Measurements from ENCODE around the gene TMC6. TPM values are rescaled to one million over a fixed set of nuclear protein-coding genes. Genes with fewer than 3 reads are reported as not detected.

TMC6 gene
- total RNA-seq, 2 donors from 2014 or later: 143 to 149 TPM

DNA sequence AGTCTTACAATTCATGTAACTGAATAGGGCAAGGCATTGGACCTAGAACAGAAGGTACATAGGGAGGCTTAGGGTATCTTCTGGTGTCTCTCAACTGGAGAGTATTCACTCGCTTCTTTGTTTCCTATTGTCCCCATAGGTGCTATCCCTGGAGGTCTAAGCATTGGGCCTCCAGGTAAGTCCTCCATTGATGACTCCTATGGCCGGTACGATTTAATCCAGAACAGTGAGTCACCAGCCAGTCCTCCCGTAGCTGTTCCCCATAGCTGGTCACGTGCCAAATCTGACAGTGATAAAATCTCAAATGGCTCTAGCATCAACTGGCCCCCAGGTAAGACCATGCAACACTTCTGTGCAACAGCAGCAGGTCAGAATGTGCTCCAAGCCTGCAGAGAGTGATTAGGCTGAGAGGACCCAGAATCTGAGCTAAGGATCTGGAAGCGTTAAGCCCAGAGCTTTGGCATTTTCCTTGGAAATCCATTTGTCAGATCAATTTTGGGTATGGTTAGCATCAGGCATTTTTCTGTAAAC, 35.7 kb downstream of the TMC6 start:
- H3K4me3 Mint-ChIP-seq: no peak overlapping the region
- H3K4me1 Mint-ChIP-seq: no peaks in the 10 kb centered on the region
- H3K4me3 ChIP-seq (ENCODE audit: low read length): no peak overlapping the region
- H3K36me3 ChIP-seq (ENCODE audit: control insufficient read depth, insufficient read depth, low read length): peaks cover 81% of the 10 kb centered on the region
- no peaks in the 10 kb centered on the region for H3K27me3 Mint-ChIP-seq (ENCODE audit: insufficient read depth)
- no peak overlapping the region for H3K27ac Mint-ChIP-seq
- no peak for DNase-seq
- H3K27me3 ChIP-seq (ENCODE audit: control insufficient read depth, insufficient read depth, low read length, poor library complexity, severe bottlenecking): no peaks in the 10 kb centered on the region
- H3K4me1 ChIP-seq (ENCODE audit: control insufficient read depth, insufficient read depth, low read length): no peaks in the 10 kb centered on the region
- no peak overlapping the region for H3K9ac ChIP-seq (ENCODE audit: extremely low read depth, low read length, poor library complexity, severe bottlenecking)
- no peak overlapping the region for H3K27ac ChIP-seq (ENCODE audit: low read depth, low read length)
- H3K36me3 Mint-ChIP-seq (ENCODE audit: low read depth): peaks cover 78% of the 10 kb centered on the region
- H3K9me3 Mint-ChIP-seq: no peaks in the 10 kb centered on the region
- WGBS, 2 experiments (ENCODE audit: insufficient coverage in 1 of 2, insufficient read length in 1 of 2): 94 to 97% methylated on average over 6 of the region's 6 CpGs
- peaks cover under 1% of the 10 kb centered on the region for H3K9me3 ChIP-seq (ENCODE audit: control insufficient read depth, low read length)
- TF ChIP-seq, protein P1, sequence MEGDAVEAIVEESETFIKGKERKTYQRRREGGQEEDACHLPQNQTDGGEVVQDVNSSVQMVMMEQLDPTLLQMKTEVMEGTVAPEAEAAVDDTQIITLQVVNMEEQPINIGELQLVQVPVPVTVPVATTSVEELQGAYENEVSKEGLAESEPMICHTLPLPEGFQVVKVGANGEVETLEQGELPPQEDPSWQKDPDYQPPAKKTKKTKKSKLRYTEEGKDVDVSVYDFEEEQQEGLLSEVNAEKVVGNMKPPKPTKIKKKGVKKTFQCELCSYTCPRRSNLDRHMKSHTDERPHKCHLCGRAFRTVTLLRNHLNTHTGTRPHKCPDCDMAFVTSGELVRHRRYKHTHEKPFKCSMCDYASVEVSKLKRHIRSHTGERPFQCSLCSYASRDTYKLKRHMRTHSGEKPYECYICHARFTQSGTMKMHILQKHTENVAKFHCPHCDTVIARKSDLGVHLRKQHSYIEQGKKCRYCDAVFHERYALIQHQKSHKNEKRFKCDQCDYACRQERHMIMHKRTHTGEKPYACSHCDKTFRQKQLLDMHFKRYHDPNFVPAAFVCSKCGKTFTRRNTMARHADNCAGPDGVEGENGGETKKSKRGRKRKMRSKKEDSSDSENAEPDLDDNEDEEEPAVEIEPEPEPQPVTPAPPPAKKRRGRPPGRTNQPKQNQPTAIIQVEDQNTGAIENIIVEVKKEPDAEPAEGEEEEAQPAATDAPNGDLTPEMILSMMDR (conservative IDR thresholded peaks at IDR 0.05): no peak

DNA sequence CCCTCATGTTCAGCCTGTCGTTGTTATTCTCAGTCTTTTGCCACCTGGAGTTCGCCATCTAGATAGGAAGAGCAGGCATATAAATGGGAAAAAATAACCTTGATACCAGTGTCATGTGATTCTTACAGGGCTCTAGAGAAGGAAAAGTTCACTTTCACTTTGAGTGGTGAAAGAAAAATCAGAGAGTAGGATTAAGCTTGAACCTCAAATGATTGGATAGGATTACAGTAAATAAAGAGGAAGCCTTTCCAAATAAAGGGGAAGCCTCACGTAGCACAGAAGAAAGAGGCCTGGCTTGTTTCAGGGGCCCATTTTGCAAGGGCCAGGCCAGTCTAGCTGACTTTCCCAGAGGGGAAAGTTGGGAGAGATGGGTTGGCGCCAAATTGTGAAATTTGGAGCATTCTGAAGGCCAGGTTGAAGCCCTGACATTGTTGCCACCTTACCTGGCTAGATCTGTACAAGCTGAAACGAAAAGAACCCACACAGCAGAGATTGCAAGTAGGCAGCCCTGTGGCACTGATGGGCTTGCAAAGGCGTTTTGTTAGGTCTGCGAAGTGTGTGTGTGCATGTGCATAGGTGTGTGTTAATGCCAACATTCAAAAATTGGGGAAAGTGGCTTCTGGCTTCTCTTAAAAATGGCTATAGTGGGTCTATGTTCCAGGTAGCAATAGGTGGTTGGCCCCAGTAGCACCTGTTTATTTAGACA, 38.8 kb downstream of the TMC6 start:
- Mint-ChIP-seq H3K36me3 (ENCODE audit: low read depth) (peaks cover 68% of the 10 kb centered on the region), H3K9me3 (no peaks in the 10 kb centered on the region), H3K27ac (no peak overlapping the region), H3K4me1 (no peaks in the 10 kb centered on the region), H3K4me3 (no peak overlapping the region), H3K27me3 (ENCODE audit: insufficient read depth) (no peaks in the 10 kb centered on the region)
- H3K9me3 ChIP-seq (ENCODE audit: control insufficient read depth, low read length): no peaks in the 10 kb centered on the region
- no peaks in the 10 kb centered on the region for H3K4me1 ChIP-seq (ENCODE audit: control insufficient read depth, insufficient read depth, low read length)
- DNase-seq: no peak
- no peak overlapping the region for H3K4me3 ChIP-seq (ENCODE audit: low read length)
- 91 to 94% methylated on average over 7 of the region's 7 CpGs for WGBS, 2 experiments (ENCODE audit: insufficient coverage in 1 of 2, insufficient read length in 1 of 2)
- peaks cover 77% of the 10 kb centered on the region for H3K36me3 ChIP-seq (ENCODE audit: control insufficient read depth, insufficient read depth, low read length)
- no peak overlapping the region for H3K27ac ChIP-seq (ENCODE audit: low read depth, low read length)
- no peak overlapping the region for H3K9ac ChIP-seq (ENCODE audit: extremely low read depth, low read length, poor library complexity, severe bottlenecking)
- no peaks in the 10 kb centered on the region for H3K27me3 ChIP-seq (ENCODE audit: control insufficient read depth, insufficient read depth, low read length, poor library complexity, severe bottlenecking)
- TF ChIP-seq, protein P1 (conservative IDR thresholded peaks at IDR 0.05): no peak

DNA sequence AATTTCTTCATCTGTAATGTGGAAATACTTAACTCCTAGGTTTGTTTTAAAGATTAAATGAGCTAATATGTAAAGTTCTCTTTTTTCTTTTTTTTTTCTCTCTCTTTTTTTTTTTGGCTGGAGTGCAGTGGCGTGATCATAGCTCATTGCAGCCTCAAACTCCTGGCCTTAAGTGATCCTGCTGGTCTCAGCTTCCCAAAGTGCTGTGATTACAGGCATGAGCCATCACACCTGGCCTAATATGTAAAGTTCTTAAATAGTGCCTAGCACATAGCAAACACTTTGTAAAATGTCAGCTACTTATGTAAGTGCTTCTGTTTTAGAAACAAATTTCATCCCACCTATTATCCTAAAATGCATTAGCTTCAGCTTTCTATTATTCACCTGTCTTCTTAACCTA, 40.0 kb downstream of the TMC6 start:
- 100% methylated on average over 1 of the region's 1 CpG; no CpG with 5 or more reads in 1 of the 2 experiments for WGBS, 2 experiments (ENCODE audit: insufficient coverage in 1 of 2, insufficient read length in 1 of 2)

More for the DNA sequence above, 40.0 kb downstream of the TMC6 start:
- no peak overlapping the region for H3K4me3 Mint-ChIP-seq
- H3K27ac ChIP-seq (ENCODE audit: low read depth, low read length): no peak overlapping the region
- H3K4me3 ChIP-seq (ENCODE audit: low read length): no peak overlapping the region
- no peaks in the 10 kb centered on the region for H3K4me1 Mint-ChIP-seq
- no peaks in the 10 kb centered on the region for H3K27me3 ChIP-seq (ENCODE audit: control insufficient read depth, insufficient read depth, low read length, poor library complexity, severe bottlenecking)
- H3K9me3 Mint-ChIP-seq: no peaks in the 10 kb centered on the region
- TF ChIP-seq, protein P1 (conservative IDR thresholded peaks at IDR 0.05): no peak
- H3K27me3 Mint-ChIP-seq (ENCODE audit: insufficient read depth): no peaks in the 10 kb centered on the region
- no peak overlapping the region for H3K9ac ChIP-seq (ENCODE audit: extremely low read depth, low read length, poor library complexity, severe bottlenecking)
- no peak overlapping the region for H3K27ac Mint-ChIP-seq
- peaks cover 73% of the 10 kb centered on the region for H3K36me3 ChIP-seq (ENCODE audit: control insufficient read depth, insufficient read depth, low read length)
- no peak for DNase-seq
- H3K9me3 ChIP-seq (ENCODE audit: control insufficient read depth, low read length): no peaks in the 10 kb centered on the region
- H3K36me3 Mint-ChIP-seq (ENCODE audit: low read depth): peaks cover 62% of the 10 kb centered on the region
- H3K4me1 ChIP-seq (ENCODE audit: control insufficient read depth, insufficient read depth, low read length): no peaks in the 10 kb centered on the region

All from endodermal cell (in vitro differentiated cells).